SKM-1 (cell line): ENCODE results near the gene JAKMIP3.
A peak's percentile ranks its signal among the peaks of the same experiment; 100 is the strongest.

ENCODE experiments used
- DNase-seq: peaks from one replicate; lab custom pipeline; 2025; ENCODE audit not compliant: unreplicated experiment; lab: John Stamatoyannopoulos, UW

The JAKMIP3 gene

DNA sequence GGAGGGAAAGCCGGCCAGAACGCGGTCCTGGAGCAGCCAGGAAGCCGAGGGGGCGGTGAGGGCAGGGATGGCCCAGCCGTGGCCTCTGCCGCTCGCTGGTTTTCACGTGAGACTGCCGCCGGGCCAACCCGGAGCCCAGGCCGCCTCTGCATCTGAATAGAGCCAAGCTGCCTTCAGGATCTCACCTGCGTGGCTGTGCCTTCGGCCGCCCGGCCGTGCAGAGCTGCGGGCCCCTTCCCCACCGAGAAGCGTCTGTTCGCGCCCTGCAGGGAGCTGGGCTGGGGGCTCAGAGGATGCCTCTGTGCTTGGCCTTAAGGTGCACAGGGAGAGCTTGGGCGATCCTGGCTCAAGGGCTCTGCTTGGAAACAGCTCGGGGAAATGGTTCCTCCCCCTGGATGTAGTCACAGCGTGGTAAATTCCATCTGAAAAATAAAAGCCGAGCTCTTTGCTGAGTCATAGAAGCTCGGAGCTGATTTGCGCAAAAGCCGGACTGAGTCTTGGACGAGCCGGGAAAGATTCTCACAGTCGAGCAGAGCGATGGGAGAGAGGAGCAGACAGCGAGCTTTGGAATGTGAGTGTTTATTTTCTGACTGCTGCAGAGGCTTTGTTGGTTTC lies at the start of gene JAKMIP3:
TSS of gene JAKMIP3 (plus strand) at position 456 of the 615 bp plus-strand sequence. CDS start 38,863 bp downstream, outside the sequence.
- DNase-seq, result no peak

DNA sequence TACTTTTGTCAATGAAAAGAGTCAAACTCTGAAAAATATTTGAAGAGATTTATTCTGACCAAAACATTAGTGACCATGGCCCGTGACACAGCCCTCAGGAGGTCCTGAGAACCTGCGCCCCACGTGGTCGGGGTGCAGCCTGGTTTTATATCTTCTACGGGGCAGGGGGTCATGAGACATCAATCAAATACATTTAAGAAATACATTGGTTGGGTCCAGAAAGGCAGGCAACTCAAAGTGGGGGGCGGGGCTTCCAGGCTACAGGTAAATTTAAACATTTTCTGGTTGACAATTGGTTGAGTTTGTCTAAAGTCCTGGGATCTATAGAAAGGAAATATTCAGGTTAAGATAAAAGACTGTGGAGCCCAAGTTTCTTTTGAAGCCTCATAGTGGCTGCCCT lies 49.2 kb upstream of the JAKMIP3 start:
- no peak for DNase-seq

DNA sequence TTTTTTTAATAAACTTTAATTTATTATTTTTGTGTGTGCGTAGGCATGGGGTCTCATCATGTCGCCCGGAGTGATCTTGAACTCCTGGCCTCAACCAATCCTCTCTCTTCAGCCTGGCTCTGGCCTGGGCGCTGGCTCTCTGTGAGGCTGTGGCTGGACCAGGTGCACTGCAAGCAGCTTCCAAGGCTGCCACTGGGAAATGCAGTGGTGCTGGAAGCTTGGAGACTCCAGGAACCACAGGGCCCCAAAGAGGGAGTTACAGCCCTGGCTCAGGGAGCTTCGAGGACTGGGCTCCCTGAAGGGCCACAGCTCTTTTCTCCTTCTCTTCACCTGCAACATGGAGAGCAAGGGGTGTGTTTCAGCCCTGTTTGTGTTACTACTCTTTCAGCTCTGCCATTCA lies 47.3 kb upstream of the JAKMIP3 start:
- DNase-seq, result no peak

DNA sequence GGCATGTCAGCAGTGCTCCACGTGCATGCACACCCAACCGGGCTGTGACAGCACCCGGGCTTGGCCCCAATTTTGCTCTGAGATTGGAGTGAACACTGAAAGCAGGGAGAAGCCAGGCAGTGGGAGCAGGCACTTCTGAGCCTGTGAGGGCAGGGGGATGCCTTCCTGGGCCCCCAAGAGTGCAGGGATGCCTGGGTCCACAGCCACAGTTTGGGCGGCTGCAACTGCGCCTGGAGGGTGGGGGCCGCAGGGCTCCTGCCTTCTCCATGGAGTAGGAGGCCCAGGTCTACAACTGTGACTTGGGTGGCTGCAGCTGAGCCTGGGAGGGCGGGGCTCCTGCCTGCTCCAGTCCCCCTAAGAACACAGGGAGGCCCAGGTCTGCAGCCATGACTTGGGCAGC lies 46.4 kb upstream of the JAKMIP3 start:
- DNase-seq, result no peak

DNA sequence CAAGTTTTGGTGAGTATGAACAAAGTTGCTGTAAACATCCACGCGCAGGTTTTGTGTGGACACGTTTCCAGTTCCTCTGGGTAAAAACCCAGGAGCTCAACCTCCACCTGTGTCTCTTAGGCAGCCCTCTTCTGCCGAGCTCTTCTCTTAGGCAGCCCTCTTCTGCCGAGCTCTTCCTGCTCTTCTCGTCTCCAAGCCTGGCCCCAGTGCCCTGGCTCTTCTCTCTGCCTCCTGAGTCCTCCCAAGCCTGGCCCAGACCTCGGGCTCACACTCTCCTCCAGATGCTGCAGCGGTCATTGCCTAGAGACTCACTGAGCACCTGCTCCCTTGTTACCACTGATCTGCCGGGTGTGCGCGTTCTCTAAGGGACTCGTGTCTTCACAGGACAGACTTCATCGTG lies 45.3 kb upstream of the JAKMIP3 start:
- no peak for DNase-seq

DNA sequence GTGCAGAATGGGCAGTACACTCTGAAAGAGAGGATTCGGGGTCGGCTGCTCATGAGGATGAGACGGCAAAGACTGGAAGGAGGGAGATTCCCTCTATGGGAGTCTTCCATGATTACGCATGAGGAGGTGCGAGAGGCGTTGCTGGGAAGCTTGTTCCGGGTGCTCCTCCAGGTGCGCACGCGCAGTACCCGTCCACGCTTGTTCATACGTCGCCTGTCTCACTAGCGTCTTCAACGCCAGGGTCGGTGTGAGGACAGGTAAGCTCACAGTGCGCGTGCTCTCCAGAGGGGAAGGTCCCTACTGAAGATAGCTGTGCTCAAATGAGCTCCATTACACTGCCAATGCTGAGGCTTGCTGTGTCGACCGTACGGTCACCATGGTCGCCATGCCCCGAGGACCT lies 44.7 kb upstream of the JAKMIP3 start:
- DNase-seq, result no peak

DNA sequence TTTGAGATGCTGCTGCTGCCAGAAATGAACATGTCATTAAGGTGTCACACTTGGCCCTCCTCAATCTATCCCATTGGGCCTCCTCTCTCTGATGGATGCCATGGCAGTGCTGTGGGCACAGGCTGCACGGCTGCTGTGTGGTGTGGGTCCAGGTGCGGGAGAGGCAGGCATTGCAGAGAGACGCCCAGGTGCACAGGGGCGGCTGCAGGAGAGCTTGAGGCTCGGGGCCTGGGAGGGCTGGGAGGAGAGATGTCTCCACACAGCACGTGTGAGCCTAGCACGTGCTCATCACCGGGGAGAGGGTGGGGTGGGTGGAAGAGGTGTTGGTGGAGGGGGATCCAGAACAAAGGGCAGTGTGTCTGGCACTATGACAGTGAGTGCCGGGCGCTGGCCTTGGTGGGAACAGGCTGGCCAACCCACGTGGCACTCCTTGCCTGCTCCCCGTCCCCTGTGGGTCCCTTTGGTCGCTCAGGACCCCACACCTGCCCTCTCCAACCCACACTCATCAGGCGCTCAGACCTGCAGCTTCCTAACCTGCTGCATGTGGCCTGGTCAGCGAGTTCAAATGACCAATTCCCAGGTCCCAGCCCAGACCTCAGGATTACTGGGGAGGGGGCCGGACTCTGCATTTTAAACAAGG lies 44.1 kb upstream of the JAKMIP3 start:
- no peak for DNase-seq

DNA sequence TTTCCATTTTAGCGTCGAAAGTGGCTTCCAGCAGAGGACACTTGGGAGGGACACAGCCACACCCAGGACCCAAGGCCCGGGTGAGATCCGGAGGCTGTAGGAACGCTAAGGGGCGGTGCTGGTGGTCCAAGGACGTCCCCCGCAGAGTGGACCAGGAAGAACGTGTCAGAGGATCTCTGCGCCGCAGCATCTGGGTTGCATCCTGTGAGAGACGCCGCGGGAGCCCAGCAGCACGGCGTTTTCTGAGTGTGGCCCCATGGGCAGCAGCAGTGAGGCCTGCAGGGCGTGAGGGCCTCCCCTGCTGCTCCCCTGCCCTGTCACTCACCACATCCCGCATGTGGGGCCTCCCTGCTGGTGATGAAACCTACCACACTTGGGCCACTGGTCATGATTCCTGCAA lies 43.5 kb upstream of the JAKMIP3 start:
- no peak for DNase-seq

DNA sequence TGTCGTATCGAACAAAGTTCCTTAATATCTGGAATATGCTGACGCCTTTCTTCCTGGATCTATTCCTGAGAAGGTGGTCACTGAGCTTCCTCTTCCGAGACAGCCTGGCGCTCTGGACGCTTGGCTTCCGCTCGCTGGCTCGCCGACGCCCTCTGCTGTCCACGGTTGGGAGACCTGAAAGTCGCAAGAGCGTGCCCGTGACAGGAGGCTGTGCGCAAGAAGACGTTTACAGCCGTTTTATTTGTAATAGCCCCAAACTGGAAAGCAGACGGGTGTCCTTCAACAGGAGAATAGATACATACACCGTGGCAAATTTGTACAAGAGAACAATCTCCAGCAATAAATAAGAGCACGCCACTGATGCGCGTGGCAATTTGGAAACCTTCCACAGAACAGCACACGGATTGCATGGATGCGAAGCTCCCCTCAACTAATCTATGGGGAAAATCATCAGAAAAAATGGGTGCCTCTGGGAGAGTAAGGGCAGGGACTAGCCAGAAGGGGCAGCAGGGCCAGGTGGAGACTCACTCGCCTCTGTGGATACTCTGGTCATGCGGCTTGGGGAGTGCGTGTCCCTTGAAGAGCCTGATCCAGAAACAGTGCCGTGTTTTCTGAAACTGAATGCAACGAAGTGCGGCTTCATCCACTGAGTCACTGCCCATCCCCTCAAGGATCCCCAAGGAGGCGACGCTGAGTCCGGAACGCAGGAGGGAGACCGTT lies 42.5 kb upstream of the JAKMIP3 start:
- DNase-seq, result peak; percentile 59

DNA sequence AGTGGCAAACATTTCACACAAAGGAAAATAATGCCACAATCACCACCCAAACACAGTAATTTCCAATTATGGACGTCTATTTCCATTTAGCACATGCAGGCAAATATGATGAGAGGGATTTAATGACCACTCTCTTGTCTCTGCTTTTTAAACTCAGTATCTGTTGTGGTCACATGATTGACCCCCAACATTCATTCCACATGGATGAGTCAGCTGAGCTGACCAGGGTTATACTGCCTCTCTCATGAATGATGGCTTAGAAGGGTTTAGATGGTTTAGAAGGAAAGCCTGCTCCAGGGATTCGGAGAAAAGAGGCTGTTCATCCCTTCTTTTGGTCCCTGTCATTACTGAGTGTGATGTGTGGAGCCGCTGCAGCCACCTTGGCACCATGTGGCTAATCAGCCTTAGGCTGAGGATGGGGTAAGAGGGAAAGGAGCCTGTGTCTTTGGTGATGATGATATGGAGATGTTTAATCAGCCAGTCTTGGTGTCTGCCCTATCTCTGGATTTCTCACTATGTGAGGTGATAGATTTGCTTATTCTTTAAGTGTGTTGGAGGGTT lies 38.2 kb upstream of the JAKMIP3 start:
- DNase-seq, result no peak

DNA sequence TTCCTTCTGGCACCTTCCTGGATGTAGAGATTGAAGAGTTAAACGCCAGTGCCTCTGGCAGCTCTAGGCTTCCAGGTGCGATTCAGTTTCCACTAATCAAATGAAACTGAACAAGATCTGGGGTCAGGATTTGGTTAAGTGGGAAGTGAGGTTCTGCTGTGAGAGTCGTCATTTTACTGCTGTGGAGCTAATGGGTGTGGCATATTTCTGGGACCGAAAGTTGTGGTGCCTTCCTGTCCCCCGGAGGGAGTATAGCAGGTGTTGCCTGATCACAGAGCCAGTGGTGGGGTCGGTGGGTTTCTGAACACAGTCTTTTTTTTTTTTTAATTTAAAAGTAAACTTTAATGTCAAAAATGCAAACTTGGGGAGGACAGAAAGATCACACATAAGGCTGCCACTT lies 37.0 kb upstream of the JAKMIP3 start:
- no peak for DNase-seq

DNA sequence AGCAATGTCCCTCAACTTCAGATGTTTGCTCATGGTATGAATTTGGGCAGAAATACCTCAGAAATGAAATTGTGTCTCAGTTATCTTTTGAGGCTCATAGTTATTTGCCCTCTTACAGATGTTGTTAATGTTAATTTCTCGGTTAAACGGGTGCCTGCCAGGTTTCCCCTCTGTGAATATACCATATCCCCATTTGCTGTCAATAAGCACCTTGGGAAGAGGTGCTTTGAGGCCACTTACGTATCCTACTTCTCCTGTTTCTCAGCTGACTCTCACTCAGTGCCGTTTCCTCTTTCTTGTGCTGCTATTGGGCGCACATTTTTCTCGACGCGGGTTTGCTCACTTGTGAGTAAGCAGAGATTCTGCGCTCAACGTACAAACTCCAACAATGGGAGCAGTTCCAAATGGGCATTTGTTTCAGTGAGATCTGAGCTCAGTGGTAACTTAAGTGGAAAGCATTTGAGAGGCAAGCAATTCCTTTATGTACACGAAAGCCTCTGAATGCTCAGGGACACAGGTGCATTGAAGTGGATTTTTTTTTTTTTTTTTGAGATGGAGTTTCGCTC lies 34.8 kb upstream of the JAKMIP3 start:
- no peak for DNase-seq

DNA sequence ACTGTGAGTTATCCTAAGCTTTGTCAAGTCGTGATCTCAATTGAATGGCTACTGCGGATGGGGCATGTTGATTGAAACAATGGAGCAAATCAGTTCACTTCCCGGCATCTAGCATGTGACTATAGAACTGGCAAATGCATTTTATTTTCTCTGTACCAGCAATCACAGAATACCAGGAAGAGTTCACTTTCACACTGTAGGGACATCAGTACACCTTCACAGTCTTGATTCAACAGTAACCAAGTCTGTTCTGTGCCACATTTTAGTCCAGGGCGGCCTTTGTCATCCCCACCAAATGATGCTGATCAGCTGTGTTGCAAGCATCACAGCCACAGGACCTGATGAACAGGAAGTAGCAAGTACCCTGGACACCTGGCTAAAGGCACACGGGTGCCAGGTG lies 32.1 kb upstream of the JAKMIP3 start:
- no peak for DNase-seq

DNA sequence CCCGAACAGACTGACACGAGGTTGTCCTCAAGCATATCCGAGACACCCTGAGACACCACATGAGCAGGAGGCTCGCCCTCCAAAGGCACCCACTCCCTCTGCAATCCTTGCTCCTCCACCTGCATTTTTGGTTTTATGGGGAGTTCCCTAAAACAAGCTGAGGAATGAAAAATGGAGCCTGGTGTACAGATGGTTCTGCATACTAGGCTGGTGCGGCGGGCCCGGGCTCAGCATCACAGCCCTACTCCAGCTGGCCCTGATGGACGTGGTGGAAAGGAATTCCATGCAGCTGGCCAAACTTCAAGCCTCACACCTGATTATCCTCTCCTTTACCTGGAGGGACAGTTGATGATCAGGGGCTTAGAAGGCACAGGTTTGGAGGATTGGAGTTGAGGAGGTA lies 30.3 kb upstream of the JAKMIP3 start:
- DNase-seq, result no peak

DNA sequence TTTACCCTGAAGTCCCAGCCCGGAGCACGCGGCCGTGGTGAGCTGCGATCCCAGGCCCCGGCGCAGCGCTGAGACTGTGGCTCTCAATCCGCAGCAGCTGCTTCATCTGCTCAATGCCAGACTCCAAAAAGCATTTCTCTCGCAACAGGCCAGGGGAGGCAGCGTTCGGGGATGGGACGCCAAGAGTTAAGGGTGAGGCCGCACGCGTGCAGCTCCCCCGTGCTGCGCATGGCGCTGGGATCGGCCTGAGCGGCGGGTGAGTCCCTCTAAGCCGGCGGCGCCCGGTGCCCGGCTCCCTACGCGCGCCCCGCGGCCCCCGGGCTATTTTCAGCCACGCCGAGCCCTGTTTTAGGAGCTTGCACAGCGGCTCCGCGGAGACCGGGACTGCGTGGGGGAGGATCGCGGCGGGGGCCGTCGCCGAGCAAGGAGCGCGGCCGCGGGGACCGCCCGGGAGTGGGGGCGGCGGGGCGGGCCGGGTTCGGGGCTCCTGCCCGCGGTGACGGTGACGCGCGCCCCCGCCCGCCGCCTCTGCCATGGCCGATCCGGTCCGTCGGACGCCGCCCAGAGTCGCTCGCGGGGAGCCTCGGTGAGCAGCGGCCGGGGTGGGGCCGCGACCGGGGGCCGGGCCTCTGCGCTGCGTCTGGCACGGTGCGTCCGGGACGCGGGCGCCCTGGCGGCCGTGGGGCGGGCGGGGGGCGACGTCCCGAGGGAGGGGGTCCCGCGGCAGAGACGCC lies 29.4 kb upstream of the JAKMIP3 start:
- no peak for DNase-seq

DNA sequence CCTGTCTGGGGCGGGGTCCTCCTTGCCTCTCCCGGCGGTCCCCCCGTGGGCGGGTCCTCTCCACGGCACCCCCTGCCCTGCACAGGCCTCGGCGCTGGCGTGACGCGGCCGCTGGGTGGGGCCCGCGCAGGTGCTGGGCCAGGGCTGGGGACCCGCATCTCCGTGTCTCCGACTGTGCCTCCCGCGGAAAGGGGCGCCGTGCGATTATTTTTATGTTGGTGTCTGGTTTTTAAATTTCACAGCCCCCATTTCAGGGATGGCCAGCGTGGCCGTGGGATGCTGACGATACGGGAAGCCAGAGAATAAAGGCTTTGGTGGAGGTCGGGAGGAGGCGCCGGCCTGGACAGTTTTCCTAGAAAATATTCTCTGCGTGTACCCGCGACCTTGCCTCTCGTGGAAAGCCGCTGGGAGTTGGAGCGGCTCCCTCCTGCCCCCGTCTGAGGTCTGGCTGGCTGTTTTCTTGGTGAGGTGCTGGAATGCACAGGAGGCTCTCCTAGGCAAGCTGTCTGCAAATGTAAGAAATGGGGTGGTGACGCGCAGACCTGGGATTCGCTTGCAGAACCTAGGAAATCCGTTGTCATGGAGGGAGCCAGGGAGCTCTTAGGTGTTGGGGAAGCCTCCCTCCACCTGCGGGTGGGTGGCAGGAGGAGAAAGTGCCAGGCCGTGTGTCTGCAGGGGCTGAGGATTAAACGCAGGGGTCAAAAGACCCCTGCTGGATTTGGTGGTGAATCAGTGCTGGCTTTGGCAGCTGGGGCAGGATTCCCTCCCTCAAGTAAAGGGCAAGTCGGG lies 28.7 kb upstream of the JAKMIP3 start:
- no peak for DNase-seq

DNA sequence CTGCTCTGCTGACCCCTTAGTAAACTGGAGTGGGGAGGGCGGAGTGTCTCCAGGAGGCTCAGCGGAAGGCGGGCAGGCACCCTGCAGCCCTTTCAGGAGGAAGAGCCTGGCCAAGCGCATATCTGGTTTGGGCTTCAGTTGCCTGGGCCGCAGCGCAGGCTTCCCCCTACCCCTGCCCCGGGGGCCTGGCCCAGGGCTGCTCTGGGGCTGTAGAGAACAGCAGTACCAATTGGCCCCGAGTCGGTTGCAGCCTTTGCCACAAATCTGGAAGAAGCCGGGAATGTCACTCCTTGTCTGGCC lies 28.1 kb upstream of the JAKMIP3 start:
- no peak for DNase-seq

DNA sequence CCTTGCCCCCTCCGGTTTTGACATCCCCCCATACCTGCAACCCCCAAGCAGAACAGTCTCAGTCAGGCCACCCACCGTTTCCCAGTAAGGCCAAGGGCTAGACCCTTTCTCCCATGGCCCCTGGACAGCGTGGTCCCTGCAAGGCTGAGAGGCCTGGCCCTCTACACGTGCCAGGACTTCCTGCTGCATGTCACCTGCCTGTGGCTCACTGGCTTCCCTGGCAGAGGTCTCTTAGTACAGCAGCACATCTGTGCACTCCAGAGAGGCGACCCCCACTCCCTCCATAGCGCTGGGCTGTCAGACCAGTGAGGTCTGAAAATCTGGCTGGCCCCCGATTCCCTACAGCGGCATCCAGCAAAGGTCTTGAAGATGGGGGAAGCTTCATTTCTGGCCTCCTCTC lies 26.4 kb upstream of the JAKMIP3 start:
- DNase-seq, result no peak

DNA sequence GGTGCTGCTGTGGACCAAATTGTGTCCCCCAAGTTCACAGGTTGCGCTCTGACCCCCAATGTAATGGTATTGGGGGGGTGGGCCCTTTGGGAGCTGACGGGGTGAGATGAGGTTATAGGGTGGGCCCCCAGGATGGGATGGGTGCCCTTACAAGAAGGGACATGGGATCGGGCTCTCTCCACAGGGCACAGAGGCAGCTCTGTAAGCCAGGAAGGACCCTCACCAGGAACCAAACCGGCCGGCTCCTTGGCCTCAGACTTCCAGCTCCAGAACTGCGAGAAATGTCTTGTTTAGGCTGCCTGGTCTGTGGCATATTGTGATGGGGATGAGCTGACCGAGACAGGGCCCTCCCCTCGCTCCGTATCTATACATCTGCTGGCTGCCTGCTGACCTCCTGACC lies 25.7 kb upstream of the JAKMIP3 start:
- DNase-seq, result no peak

DNA sequence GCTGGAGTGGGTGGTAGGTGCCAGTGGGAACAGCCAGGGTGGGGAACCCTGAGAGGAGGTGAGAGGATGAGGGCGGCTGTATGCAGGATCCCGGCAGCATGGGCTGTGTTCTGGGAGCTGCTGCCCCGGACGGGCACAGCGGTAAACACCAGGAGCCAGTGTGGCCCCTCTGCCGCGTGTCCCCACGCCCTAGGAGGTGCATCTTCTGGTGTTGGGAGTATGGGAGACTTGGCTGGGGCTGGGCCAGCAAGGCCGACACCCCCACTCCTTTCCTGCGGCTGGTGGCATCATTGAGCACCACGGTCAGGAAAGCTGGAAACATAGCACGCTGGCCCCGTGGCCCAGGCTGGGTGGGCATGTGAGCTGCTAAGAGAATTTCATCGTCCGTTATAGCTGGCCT lies 24.4 kb upstream of the JAKMIP3 start:
- DNase-seq, result no peak
